Motor neuron (in vitro differentiated cells): ENCODE data around the gene PCSK9. TPM values are rescaled to one million over a fixed set of nuclear protein-coding genes. Genes with fewer than 3 reads are reported as not detected.

Experiments
- ATAC-seq, 8 experiments: fragments of 200-7000 bp; cut with Tn5 transposase; replicated peaks in 6 of 8; 2 replicates each; pipeline ENCODE4 v1.8.0; 2021; ENCODE audit warnings: mild to moderate bottlenecking in 8 of 8, moderate library complexity in 8 of 8
- H3K27ac ChIP-seq, 2 donors: fragments of 250-450 bp; sonication (Bioruptor Pico); 2 replicates each; pipeline ENCODE4 v1.9.0; 2021; ENCODE audit warnings: antibody characterized with exemption in 2 of 2, mild to moderate bottlenecking in 2 of 2, moderate library complexity in 1 of 2
- H3K4me1 ChIP-seq, 2 donors: fragments of 250-450 bp; sonication (Bioruptor Pico); replicated peaks in 1 of 2; 2 replicates each; pipeline ENCODE4 v1.6.1; 2021; ENCODE audit warnings: antibody characterized with exemption in 2 of 2, mild to moderate bottlenecking in 2 of 2, moderate library complexity in 1 of 2
- H3K4me3 ChIP-seq, 5 donors: fragments of 250-450 bp; sonication (Bioruptor Pico); 2 replicates each; pipeline ENCODE4 v1.9.0; 2021; ENCODE audit warnings: antibody characterized with exemption in 5 of 5, mild to moderate bottlenecking in 5 of 5, moderate library complexity in 4 of 5
- WGBS, 10 experiments: fragments of 450-650 bp; shearing (Covaris generic); methylation state at CpG; one replicate each; pipeline ENCODE4 v1.0.0; 2022; 5-methylcytosine and 5-hydroxymethylcytosine counted together
- in situ Hi-C, 9 experiments: fragments of 400-800 bp; cut with MboI; loops; one replicate each; pipeline ENCODE4 v1.15.0; 2021; ENCODE audit warnings: low sequenced_read_pairs in 9 of 9, low pct_unique_long_range_greater_than_20kb in 2 of 9; ENCODE audit not compliant: unreplicated experiment in 9 of 9
- total RNA-seq, 8 experiments: library from RNA; unstranded; fragments of 300-600 nt; gene quantifications; 2 replicates each; pipeline versions ENCODE4 v1.2.3 to v1.2.4, GENCODE V29; 2022

The PCSK9 gene
- total RNA-seq, 8 experiments from 2014 or later, result 0.05 to 51.9 (median 1.3) TPM

DNA sequence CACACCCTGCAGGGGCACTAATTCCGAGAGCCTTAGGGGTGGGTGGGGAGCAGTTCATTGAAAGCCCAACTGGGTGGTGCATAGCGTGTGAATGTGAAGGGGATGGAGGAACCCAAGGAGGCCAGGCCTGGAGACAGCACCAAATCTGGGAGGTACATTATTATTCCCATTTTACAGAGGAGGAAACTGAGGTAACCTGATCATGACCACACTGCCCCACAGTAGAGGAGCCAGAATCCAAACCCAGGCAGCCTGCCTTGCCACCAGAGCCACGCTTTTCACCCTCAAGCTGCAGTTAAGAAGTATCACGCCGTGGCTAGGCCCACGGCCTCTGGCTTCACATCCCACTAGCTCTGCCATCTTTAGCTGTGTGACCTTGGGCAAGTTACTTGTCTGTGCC lies 41.2 kb upstream of the PCSK9 start:
- ATAC-seq, result no peak
- Histone ChIP-seq H3K4me1 (peaks cover 30 to 35% of the 10 kb centered on the region in 2 donors), H3K4me3 (no peak overlapping the region), H3K27ac (no peak overlapping the region)
- WGBS, 10 experiments, result 33 to 100% (median 79%) methylated on average over 1 to 3 of the region's 6 CpGs; no CpG with 5 or more reads in 4 of the 10 experiments
- in situ Hi-C loops, result loop anchor here in 1 of 9 experiments (10.0 kb wide), 1 partner anchor 53 kb away; no protein-coding TSS in a partner anchor

DNA sequence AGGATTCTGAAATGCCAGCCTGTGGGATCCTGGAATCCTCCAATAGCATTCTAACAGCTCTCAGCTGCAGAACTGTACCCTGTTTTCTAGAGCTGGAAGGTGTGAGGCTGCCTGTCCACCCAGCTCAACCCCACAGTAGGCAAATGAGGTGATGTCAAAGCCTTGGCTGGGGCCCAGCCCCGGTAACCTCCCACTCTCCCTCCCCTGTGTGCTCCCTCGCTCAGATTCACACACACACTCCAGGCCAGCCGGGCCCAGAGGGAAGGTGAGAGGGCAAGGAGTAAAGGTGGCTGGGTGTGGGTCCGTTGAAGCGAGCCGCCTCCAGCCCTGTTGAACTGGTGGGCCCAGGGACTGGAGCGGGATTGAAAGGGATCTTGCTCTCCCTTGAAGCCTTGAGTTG lies 40.7 kb upstream of the PCSK9 start, which contains the start of gene BSND:
Gene BSND, plus strand, starts transcription at position 257 of the 400 bp plus-strand sequence. CDS start 254 bp downstream, outside the sequence.
- H3K27ac ChIP-seq, result no peak within 1 kb of the TSS
- peak in 5 of 8 experiments; percentile 17 to 40 (median 25) for ATAC-seq
- 0 to 67% (median 42%) methylated on average over 1 to 6 of the region's 7 CpGs; no CpG with 5 or more reads in 4 of the 10 experiments for WGBS, 10 experiments
- H3K4me1 ChIP-seq, result peaks cover 30 to 35% of the 10 kb centered on the region in 2 donors
- in situ Hi-C loops, result loop anchor here in 1 of 9 experiments (10.0 kb wide), 1 partner anchor 54 kb away; no protein-coding TSS in a partner anchor
- no peak within 1 kb of the TSS for H3K4me3 ChIP-seq

DNA sequence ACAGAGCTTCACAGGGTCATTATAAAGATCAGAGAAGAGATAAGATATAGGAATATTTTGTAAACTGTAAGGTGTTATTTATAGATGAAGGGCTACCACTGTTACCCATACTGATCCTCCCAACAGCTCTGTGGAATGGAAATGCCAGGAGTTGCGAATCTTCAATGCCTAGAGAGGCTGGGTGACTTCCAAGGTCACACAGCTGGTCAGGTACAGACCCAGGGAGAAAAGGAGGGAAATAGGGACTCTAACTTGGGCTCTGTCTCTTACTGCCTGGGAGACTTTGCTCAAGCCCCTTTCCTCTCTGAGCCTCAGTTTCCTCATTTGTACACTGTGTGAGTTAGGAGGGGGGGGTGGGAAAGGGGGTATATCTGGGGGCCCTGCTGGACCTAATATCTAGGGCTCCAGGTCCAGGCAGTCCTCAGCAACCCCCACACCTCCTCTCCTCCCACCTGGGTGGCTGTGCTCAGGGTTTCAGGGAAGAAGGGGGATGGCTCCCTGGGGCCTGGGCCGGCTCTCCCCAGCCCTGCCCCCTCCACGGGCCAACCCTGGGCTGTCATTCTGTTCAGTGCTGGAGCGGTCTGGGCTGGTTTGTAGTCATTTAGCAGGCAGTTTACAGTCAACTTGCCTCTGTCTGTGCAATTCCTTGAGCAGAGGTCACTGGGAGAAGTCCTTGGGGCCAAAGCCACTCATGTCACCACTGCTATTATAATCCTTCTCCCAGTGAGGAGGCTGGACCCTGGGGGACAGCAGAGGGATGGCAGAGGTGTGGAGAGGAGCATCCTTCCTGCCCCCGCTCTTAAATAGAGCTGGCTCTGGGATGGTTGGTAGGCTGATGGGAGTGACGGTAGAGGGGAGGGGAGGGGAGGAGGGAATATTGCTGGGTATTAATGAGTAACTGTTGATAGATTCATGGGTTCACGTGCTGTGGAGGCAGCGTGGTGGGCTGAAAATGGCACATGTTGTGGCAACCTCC lies 39.0 kb upstream of the PCSK9 start:
- WGBS, 10 experiments, result 17 to 100% (median 59%) methylated on average over 1 to 5 of the region's 8 CpGs; no CpG with 5 or more reads in 2 of the 10 experiments
- Histone ChIP-seq H3K27ac (peak overlapping the region; percentile 35 to 50), H3K4me1 (peaks cover 29 to 30% of the 10 kb centered on the region in 2 donors), H3K4me3 (no peak overlapping the region)
- in situ Hi-C loops, result no loop called here
- peak in 5 of 8 experiments; percentile 86 to 93 (median 91) for ATAC-seq

DNA sequence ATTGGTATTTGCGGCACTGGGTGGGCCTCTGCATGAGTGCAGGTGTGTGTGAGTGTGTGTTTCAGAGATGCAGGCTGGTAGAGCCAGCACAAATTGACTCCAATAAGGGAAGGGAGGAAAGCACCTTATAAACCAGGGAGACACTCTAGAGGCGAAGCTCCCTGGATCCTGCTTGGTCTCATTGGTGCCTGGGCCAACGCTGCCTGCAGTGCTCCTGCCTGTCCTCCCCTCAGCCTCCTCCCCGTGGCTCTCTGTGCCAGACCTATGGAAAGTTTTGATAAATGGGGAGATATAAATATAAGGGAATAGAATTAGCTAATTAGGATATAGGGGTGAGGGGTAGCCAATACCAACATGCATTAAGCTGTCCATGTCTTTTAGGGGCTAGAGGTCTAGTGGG lies 38.0 kb upstream of the PCSK9 start:
- WGBS, 10 experiments, result 35 to 100% (median 80%) methylated on average over 1 to 4 of the region's 4 CpGs; no CpG with 5 or more reads in 3 of the 10 experiments
- in situ Hi-C loops, result no loop called here

DNA sequence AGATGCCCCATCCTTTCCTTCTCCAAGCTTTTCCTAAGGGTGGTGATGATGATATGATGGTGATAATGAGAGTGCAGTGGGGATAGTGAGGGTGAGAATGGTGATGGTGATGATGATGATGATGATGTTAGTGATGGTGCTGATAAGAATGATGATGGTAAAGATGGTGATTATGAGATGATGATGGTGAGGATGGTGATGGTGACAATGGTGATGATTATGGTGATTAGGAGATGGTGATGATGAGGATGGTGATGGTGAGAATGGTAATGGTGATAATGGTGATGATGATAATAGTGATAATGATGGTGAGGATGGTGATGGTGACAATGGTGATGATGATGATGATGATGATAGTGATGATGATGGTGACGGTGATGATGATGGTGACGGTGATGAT lies 36.7 kb upstream of the PCSK9 start:
- no peak overlapping the region for H3K27ac ChIP-seq
- in situ Hi-C loops, result no loop called here
- no peak overlapping the region for H3K4me3 ChIP-seq
- H3K4me1 ChIP-seq, result peaks cover 29 to 30% of the 10 kb centered on the region in 2 donors
- 0 to 38% (median 25%) methylated on average over 1 to 2 of the region's 2 CpGs; no CpG with 5 or more reads in 1 of the 10 experiments for WGBS, 10 experiments
- no peak for ATAC-seq

More for the DNA sequence above, 38.0 kb upstream of the PCSK9 start:
- peak in 1 of 8 experiments; percentile 1 for ATAC-seq
- Histone ChIP-seq H3K4me3 (no peak overlapping the region), H3K4me1 (peaks cover 29 to 30% of the 10 kb centered on the region in 2 donors), H3K27ac (peak overlapping the region; percentile 35 to 50)

DNA sequence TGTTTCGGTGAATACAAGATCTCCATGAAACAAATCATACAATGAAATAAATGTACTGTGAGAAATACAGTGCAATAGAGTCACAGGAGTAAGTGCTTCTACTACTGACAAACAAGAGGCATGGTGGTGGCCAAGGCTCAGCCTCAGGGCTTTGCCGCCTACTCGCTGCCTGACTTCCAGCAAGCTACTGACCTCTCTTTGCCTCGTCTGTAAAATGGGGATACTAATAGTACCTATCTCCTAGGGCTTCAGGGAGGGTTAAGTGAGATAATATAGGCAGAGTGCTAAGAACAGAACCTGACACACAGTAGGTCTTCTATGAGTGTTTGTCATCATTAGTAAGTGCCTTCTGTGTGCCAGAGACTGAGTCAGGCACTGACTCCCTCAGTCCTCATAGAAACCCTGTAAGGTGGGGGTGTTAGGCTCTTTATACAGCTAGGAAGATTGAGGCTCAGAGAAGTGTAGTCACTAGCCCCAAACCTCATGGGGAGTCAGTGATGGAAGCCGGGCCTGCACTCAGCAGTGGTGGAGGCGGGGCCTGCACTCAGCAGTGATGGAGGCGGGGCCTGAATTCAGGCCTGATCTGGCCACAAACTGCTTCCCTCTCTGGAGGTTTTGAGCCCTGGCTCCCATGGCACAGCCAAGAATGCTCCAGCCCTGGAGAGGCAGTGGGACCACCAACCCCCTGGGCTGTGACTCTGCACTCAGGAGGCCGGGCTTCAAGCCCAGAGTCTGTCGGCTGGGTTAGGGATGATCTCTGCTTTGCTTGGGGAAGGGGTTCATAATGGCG lies 33.8 kb upstream of the PCSK9 start:
- 64 to 100% (median 77%) methylated on average over 1 to 9 of the region's 10 CpGs; no CpG with 5 or more reads in 3 of the 10 experiments for WGBS, 10 experiments
- Histone ChIP-seq H3K27ac (no peak overlapping the region), H3K4me1 (peaks cover 13 to 16% of the 10 kb centered on the region in 2 donors), H3K4me3 (no peak overlapping the region)
- peak in 2 of 8 experiments; percentile 30 to 38 for ATAC-seq
- in situ Hi-C loops, result no loop called here

DNA sequence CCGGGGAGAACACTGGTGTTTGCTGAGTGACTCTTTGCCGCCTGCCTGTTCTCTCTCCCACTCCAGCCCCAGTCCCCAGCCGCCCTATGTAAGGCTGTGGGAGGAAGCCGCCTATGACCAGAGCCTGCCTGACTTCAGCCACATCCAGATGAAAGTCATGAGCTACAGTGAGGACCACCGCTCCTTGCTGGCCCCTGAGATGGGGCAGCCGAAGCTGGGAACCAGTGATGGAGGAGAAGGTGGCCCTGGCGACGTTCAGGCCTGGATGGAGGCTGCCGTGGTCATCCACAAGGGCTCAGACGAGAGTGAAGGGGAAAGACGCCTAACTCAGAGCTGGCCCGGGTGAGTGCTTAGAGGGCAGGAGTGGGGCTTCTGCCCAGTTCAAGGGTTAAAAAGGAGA lies 32.4 kb upstream of the PCSK9 start:
- H3K4me1 ChIP-seq, result peaks cover 0 to 2% of the 10 kb centered on the region in 2 donors
- 60 to 91% (median 85%) methylated on average over 1 to 7 of the region's 12 CpGs; no CpG with 5 or more reads in 5 of the 10 experiments for WGBS, 10 experiments
- in situ Hi-C loops, result no loop called here
- H3K27ac ChIP-seq, result no peak overlapping the region
- no peak overlapping the region for H3K4me3 ChIP-seq
- ATAC-seq, result no peak

DNA sequence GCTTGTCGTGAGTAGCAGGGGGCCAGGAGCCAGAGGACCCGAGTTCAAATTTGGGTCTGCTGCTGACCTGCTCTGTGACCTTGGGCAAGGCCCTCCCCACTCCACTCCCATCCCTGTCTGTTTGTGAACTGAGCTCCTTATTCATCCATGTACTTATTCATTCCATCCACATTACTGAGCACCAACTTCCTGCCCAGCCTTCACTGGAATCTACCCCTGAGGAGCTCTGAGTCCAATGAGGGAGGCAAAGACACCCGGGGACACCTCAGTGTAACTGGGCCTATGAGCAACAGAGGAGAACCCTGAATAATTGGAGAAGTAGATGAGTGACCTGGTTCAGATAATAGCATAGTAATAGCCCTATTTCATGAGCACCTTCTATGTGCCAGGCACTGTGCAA lies 31.7 kb upstream of the PCSK9 start:
- H3K27ac ChIP-seq, result no peak overlapping the region
- WGBS, 10 experiments, result 20 to 100% (median 78%) methylated on average over 1 to 3 of the region's 3 CpGs; no CpG with 5 or more reads in 3 of the 10 experiments
- in situ Hi-C loops, result no loop called here
- H3K4me3 ChIP-seq, result no peak overlapping the region
- peak in 2 of 8 experiments; percentile 77 to 82 for ATAC-seq
- H3K4me1 ChIP-seq, result no peaks in the 10 kb centered on the region

DNA sequence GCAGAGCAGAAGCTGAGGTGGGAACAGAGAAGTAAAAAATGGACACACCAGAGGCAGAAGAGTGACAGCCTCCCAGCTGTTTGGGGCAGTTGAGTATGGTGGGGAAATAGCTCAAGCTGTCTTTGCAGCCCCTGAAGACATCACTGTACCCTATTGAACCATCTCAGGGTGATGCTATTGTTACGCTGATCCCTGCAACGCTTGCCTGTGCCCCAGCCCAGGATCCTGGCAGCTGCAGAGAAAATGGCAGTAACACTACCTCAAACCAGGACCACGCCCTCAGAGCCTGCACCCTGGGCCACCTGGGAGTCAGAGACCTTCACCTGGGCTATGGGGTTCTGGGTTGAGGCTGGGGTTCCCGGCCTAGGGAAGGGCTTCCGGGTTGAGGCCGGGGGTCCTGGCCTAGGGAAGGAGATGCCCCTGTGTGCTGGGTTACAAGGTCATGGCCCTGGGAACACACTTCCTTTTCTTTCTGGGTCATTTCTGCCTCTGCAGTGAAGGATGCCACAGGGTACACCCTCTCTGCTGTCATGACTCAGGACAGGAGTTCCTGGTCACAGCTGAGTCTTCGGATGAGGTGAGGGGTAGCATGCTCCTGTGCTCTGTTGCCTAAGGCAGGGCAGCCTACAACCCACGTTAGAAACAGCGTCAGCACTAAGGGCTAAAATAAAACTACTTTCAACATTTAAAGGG lies 29.0 kb upstream of the PCSK9 start:
- ATAC-seq, result no peak
- 20 to 90% (median 71%) methylated on average over 1 to 9 of the region's 9 CpGs; no CpG with 5 or more reads in 3 of the 10 experiments for WGBS, 10 experiments
- in situ Hi-C loops, result no loop called here
- H3K27ac ChIP-seq, result no peak overlapping the region
- H3K4me1 ChIP-seq, result no peaks in the 10 kb centered on the region
- no peak overlapping the region for H3K4me3 ChIP-seq

DNA sequence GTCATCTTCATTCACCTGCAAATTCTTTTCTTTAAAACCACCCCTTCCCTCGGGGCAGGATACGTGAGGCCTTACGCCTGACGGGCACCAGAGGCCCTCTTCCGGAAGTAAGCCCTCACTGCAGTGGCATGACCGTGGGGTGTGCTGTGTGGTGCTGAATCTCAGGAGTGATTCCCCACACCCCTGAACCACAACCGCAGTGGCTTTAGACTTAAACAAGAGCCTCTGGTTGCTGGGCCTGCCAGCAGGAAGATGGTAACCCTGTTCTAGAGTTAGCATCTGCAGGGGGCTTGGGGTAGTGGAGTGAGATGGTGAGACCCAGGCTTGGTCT lies 28.5 kb upstream of the PCSK9 start:
- Histone ChIP-seq H3K27ac (no peak overlapping the region), H3K4me1 (no peaks in the 10 kb centered on the region), H3K4me3 (no peak overlapping the region)
- WGBS, 10 experiments, result 20 to 93% (median 78%) methylated on average over 1 to 7 of the region's 7 CpGs; no CpG with 5 or more reads in 3 of the 10 experiments
- no peak for ATAC-seq
- in situ Hi-C loops, result no loop called here

DNA sequence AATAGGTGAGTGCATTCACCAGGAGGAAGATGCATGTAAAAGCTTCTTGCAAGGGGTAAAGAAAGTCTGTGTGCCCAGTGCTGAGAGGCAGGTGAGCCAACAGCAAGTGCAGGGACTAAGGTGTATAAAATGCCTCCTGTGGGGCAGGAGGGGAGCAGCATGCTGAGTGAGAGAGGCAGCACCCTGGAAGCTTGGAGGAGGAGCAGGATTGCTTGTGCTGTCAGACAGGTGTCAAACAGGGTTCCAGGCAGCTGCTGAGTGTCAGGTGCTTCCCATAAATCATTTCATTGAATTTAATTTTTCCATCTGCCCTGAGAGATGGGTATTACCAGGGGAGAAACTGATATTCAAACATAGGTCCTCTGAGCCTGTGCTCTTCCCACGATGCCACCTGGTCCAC lies 26.7 kb upstream of the PCSK9 start:
- in situ Hi-C loops, result no loop called here
- 20 to 100% (median 67%) methylated on average over 1 of the region's 1 CpG; no CpG with 5 or more reads in 3 of the 10 experiments for WGBS, 10 experiments
- H3K27ac ChIP-seq, result no peak overlapping the region
- no peak overlapping the region for H3K4me3 ChIP-seq
- H3K4me1 ChIP-seq, result no peaks in the 10 kb centered on the region
- ATAC-seq, result no peak

DNA sequence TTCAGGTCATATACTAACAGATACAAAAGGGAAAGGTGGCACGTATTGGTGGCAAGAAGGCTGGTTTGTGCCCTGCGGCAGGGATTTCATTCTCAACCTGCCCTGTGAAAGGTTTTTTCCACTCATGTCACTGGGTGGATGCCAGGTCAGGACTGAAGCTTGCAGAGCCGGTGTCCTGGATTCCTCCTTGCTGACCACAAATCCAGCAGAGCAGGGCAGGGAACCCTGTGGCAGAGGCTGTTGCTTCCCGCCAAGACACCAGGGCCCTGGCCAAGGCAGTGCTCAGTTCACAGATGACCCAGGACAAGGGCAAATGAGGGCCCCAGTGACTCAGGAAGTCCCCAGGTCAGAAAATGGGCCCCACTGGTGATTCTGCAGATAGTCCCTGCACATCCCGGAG lies 24.2 kb upstream of the PCSK9 start:
- 50 to 100% (median 89%) methylated on average over 1 to 4 of the region's 5 CpGs; no CpG with 5 or more reads in 3 of the 10 experiments for WGBS, 10 experiments
- H3K27ac ChIP-seq, result no peak overlapping the region
- in situ Hi-C loops, result no loop called here
- no peaks in the 10 kb centered on the region for H3K4me1 ChIP-seq
- ATAC-seq, result no peak
- no peak overlapping the region for H3K4me3 ChIP-seq
